GM18870 (cell line): Measurements from ENCODE around the gene TBX10.
"Not testable (repeated sequence)": the region's sequence is repeated elsewhere in the genome, so short reads cannot be mapped to it uniquely, and the experiment has no call there.

Experiments used
- ATAC-seq: cut with Tn5 transposase; IDR thresholded peaks from one replicate; pipeline ENCODE4 v1.9.1; 2021; ENCODE audit warnings: moderate library complexity; ENCODE audit not compliant: unreplicated experiment

TBX10 gene

GRCh38 chr11:67646535-67647336 lies 7.2 kb upstream of the TBX10 start:
- ATAC-seq: no peak

DNA sequence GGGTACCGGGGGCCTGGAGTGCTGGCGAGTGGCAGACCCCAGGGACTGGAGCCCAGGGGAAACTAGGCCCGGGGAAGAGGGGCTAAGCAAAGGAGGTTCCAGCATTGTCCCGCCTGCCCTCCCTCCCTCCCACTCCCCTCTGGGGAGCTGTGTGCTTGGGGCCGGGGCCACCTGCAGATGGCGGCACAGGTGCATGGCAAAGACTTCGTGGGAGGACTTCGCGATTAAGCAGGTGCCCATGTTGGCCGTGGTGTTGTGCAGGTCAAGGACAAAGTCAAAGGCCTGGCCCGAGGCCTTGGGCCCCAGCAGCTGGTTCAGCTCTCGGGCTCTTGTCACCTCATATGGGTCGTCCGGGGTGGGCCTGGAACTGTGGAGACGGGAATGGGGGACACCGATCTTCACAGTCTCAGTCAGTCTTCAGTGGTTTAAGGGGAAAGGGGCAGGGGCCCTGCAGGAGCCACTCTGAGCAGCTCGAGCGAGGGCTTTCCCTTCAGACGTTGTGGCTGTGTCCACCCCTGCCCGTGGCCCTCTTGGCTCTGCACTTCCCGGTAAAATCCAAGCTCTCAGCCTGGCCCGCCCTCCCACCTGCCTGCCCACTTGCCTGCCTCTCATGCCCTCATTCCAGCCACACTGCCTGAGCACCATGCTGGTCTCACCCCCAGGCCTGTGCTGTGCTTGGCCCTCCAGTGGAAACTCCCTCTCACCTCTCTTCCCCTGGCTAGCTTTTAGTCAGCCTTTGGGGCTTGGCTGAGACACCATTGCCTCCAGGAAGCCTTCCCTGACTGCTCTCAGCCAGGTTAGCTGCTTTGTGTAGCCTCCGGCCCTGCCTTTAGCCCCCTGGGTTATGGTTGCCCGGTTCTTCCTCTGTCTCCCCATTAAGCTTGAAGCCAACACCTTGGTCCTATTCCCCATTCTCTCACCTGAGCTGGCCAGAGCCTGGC lies 6.2 kb upstream of the TBX10 start:
- no peak for ATAC-seq

DNA sequence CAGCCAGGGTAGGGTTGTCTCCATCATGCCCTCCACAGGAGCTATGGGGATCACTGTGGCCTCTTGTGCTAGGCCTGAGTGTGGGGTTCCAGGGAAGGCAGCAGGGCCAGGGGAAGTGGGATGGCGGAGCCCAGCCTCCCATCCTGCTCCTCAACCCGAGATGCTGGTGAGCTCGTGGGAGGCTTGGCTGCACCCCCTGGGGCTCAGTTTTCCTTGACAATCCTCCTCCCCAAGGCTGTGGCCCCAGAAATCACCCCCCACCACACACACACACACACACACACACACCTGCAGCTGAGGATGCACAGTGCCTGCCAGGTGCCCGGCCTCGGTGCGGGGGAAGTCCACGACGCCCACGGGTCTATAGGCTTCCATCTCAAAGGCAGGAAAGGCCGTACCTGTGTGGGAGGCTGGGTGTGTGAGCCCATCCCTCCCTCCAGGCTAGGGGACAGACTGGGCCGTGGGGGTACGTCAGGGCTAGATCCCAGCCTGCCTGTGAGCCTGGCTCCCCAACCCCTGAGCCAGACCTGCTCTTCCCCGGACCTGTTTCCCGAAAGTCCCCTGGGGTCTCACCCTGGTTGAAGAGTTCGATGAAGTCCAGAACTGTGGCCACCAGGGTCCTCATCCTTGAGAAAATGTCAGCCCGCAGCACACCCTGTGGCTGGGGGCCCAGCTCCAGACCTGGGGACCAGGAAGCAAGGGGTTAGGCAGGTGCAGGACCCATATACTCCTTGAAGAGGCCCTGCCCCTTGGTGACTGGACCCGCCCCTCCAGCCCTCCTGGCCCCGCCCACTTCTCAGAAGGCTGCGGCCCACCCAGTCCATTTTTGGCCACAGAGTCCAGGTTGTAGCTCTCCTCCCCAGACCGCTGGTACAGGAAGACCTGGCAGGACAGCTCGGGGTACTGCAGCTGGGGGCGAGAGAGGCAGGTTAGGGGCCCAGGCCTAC lies 5.2 kb upstream of the TBX10 start:
- ATAC-seq: no peak

DNA sequence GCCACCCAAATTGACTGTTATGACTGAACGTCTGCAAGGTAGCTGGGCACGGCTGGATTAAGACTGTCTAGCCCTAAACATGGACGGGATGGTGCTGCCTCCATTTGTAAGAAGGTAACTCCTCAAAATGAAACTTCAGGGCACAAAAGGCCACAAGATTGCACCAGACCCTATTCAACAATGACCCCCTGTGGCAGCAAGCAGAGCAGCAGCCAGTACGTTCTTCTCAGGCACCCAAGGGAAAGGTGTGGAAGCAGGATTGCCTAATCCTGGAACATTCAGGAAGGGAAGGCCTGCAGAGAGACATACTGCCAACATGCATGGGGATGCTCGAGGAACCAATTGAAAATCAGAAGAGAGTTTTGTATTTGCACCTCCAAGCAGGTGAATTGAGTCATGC lies 4.5 kb upstream of the TBX10 start:
- ATAC-seq: no peak

- no peak for ATAC-seq
Observed at GRCh38 chr11:67642173-67643120, 2.9 kb upstream of the TBX10 start.

DNA sequence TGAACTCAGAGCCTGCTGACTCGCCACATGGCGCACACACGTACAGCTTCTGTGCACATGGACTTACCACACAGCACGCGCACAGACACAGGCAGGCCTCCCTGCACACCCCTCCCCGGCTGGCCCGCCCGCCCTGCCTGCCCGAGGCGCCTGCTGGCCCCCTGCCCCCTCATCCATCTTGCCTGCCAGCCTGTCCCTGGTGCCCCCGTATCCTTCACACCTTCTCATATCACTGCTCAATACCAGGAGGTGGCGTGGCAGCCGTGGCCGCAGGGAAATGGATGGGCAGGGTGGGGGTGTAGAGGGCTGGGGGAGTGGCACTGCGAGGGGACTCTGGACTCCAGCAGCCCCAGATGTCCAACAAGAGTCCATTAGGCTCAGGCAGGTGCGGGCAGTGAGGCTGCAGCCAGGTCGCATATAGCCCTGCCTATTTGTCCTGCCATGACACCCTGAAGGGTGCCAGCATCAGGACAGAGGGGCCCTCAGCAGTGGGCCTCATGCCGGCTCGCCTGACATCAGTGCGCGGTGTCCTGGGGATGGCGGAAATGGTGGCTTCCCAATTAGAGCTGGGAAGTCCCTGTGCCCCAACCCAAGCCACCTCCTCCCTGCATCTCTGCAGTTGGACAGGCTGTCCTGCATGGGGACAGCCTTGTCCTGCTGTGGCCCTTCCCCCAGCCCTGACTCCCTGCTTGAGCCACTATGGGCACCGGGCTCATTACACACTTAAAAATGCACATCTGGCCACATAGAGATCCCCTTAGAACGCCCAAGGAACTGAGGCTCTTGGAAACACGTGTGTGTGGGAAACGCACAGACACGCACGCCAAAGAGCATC lies 2.0 kb upstream of the TBX10 start:
- no peak for ATAC-seq

GRCh38 chr11:67640758-67641337 lies 1.3 kb upstream of the TBX10 start:
- no peak for ATAC-seq

DNA sequence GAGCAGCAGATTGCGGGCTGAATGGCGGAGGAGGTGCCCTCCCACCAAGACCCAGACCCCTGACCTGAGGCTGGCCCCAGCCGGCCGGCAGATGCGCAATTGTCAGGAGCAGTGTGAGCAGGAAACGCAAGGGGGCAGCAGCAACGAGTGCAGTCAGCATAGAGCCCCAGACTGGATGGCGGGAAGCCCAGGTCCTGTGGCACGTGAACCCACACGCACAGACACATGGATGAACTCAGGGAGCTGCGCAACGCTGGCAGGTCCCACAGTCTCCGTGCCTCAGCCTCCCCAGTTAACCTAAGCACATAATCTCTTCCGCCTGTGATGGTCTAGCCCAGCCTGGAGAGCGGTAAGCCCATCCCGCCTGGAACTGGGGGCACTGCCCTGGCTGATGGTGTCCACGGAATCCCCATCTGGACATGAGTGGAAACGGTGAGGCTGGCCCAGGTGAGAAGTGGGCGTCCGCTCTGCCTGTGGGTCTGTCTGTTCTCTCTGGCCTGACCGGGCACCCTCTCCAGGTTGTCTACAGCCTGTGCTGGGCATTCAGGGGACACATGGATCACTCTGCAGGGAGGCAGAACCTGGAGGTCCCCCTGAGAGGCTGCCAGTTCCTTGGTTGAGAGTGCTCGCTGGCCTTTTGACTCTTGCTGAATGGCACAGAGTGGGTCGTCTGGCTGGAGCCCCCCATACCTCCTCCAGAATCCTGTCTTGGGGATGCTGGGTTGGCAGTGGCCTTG lies 626 bp upstream of the TBX10 start:
- no peak for ATAC-seq

DNA sequence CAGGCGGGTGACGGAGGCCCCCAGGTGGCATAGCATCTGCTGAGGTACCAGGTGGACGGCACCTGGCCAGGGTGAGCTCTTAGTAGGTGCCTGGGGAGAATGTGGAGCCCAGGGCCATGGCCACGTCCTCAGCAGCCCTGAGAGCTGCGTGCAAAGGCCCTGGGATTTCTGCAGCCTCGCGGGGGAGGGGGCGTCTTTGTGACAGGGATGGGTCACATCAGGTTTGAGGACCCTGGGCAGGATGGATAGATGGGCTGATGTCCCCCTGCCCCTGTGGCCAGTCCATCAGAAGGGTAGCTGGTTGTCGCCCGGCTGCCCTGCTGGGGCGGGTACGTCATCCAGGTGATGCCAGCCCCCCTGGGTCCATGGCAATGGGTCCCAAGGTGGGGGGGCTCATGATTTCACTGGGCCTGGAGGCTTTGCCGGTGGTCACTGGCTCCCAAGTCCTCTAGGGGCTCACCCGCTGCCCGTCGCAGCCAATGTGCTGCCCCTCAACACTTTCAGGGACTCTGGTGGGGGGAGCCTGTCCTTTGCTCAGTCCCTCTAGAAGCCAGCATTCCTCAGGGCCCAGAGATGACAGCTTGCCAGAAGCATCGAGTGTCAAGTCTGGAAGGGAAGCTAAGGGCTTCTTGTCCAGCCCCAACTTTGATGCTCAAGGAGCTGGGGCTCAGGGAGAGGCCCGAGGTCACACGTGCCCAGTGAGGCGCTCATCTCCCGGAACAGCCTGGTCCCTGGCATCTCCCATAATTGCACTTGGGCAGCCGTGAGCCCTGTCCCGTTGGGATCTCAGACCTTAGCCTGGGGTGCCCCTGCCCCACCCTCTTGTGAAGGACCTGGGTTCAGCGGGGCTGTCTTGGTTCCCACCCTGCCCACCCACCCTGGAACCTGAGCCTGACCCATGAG lies 777 bp downstream of the TBX10 start:
- ATAC-seq: no peak

DNA sequence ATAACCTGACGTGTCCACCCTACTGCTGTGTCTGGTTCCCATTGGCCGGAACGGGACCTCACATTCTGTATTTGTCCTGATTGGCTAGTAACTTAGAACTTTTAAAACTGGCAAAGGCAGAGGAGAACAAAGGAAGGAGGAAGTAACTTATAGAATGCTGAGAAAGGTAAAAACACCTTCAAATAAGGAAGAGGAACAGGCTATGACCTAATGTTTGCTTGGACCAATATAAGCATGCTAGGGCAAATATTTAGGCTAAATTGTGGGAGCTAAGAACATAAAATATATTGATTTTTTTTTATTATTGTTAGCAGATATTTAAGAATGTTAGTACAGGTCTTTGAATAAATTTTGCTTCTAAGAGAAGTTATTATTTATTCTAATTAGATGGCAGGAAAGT lies 2.1 kb downstream of the TBX10 start:
- not testable (repeated sequence) for ATAC-seq

DNA sequence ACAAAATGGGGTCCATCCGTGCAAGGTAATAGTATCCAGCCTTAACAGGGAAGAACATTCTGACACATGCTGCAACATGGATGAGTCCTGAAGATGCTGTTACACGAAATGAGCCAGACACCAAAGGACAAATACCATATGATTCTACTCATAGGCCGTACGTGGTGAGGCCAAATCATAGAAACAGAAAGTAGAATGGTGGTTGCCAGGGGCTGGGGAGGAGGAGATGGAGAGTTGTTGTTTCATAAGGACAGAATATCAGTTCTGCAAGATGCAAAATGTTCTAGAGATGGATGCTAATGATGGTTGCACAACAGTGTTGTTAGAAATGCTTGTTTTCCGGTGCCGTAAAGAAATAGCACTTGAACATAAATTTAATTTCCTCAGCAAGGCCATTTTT lies 2.6 kb downstream of the TBX10 start:
- ATAC-seq: no peak

GRCh38 chr11:67635231-67635521 lies 4.4 kb downstream of the TBX10 start:
- no peak for ATAC-seq

DNA sequence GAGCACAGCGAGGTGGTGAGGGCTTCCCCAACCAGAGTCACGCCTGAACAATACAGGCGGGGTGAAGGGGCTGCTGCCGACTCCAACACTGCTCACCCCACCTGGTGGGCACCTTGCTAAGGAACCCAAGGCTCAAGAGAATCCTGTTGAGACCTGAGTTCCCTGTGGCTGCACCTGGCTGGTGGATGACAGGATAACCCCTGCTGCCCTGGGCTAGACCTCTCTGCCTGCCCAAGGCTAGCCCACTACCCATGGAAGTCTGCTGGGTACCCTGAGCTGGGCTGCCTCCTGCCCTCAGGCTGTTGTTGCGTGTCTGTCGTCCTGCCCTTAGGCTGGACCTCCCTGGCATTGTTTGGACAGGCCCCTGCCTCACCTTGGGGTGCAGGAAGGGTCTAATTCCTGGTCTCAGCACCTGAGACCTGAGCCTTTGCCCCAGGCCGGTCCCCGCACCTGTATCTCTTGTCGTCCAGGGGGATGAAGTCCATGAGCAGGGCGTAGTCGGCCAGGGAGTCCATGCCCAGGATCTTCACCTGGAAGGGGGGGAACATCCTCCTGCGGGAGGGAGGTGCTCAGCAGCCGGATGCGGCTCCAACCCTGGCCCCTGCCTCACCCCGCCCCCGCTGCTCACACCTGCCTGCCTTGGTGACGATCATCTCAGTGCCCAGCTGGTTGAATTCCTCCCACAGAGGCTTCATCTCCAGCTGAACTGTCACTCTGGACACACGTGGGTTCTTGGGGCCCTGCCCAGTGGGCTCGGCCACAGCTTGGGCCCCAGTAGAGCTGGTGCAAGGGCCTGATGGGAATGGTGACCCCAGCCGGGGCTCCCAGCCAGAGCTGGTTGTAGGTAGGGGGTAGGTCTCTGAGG lies 5.0 kb downstream of the TBX10 start:
- no peak for ATAC-seq

GRCh38 chr11:67633758-67634365 lies 5.7 kb downstream of the TBX10 start:
- no peak for ATAC-seq

GRCh38 chr11:67632982-67633755 lies 6.4 kb downstream of the TBX10 start:
- ATAC-seq: no peak
